SKM-1 (cell line): ENCODE measurements around the gene MISP3.

Experiments
- DNase-seq: peaks from one replicate; lab custom pipeline; 2025; ENCODE audit not compliant: unreplicated experiment; lab: John Stamatoyannopoulos, UW

Gene MISP3

GRCh38 chr19:14119146-14119545, 46.6 kb downstream of the MISP3 start:
- DNase-seq = no peak

GRCh38 chr19:14119644-14120496, 47.3 kb downstream of the MISP3 start:
- no peak for DNase-seq

GRCh38 chr19:14120497-14120780, 47.9 kb downstream of the MISP3 start:
- no peak for DNase-seq

GRCh38 chr19:14122924-14123323, 50.3 kb downstream of the MISP3 start:
- no peak for DNase-seq
